H9 (cell line): ENCODE data around the gene IGF2BP2. TPM values are rescaled to one million over a fixed set of nuclear protein-coding genes. Genes with fewer than 3 reads are reported as not detected.

ENCODE experiments used
- DNase-seq: peaks from one replicate; pipeline ENCODE4 v3.0.0-alpha.2; 2017
- H2AFZ ChIP-seq: one replicate; pipeline ENCODE4 v1.6.1; 2013; ENCODE audit warnings: mild to moderate bottlenecking, low read length, control low read depth, moderate library complexity
- H2AK5ac ChIP-seq: 2 replicates; pipeline ENCODE4 v1.6.1; 2013; ENCODE audit warnings: low read length, control low read depth, mixed read lengths; ENCODE audit not compliant: insufficient read length
- H2BK120ac ChIP-seq: one replicate; pipeline ENCODE4 v1.6.1; 2013; ENCODE audit warnings: low read depth, mild to moderate bottlenecking, low read length, control low read depth, inconsistent platforms; ENCODE audit not compliant: poor library complexity, severe bottlenecking
- H2BK12ac ChIP-seq: 2 replicates; pipeline ENCODE4 v1.6.1; 2013; ENCODE audit warnings: low read length, control low read depth, mixed read lengths, low read depth; ENCODE audit not compliant: insufficient read length
- H2BK15ac ChIP-seq: 2 replicates; pipeline ENCODE4 v1.6.1; 2013; ENCODE audit warnings: low read depth, low read length, control low read depth
- H2BK20ac ChIP-seq: one replicate; pipeline ENCODE4 v1.6.1; 2013; ENCODE audit warnings: low read depth, mild to moderate bottlenecking, low read length, control low read depth, inconsistent platforms; ENCODE audit not compliant: poor library complexity, severe bottlenecking
- H2BK5ac ChIP-seq: 2 replicates; pipeline ENCODE4 v1.6.1; 2013; ENCODE audit warnings: low read length, control low read depth, mixed read lengths; ENCODE audit not compliant: insufficient read length
- H3K14ac ChIP-seq: 2 replicates; pipeline ENCODE4 v1.6.1; 2013; ENCODE audit warnings: low read length, control low read depth; ENCODE audit not compliant: insufficient read depth
- H3K18ac ChIP-seq: 2 replicates; pipeline ENCODE4 v1.6.1; 2013; ENCODE audit warnings: low read depth, mild to moderate bottlenecking, mixed read lengths, low read length, control low read depth; ENCODE audit not compliant: insufficient read length
- H3K23ac ChIP-seq: 2 replicates; pipeline ENCODE4 v1.6.1; 2013; ENCODE audit warnings: low read length, control low read depth, mixed read lengths, low read depth; ENCODE audit not compliant: insufficient read length
- H3K23me2 ChIP-seq: 2 replicates; pipeline ENCODE4 v1.6.1; 2013; ENCODE audit warnings: low read depth, mild to moderate bottlenecking, mixed read lengths, low read length, control low read depth; ENCODE audit not compliant: insufficient read length, poor library complexity, severe bottlenecking
- H3K27ac ChIP-seq: 2 replicates; pipeline ENCODE4 v1.5.1; 2013; ENCODE audit warnings: low read length, control low read depth, mixed read lengths, low read depth; ENCODE audit not compliant: insufficient read length
- H3K27me3 ChIP-seq: 2 replicates; pipeline ENCODE4 v1.6.1; 2013; ENCODE audit warnings: low read length, control low read depth, inconsistent platforms; ENCODE audit not compliant: insufficient read depth
- H3K4ac ChIP-seq: 2 replicates; pipeline ENCODE4 v1.6.1; 2013; ENCODE audit warnings: low read depth, mild to moderate bottlenecking, control low read depth, inconsistent platforms, low read length, moderate library complexity
- H3K4me1 ChIP-seq: 2 replicates; pipeline ENCODE4 v1.6.1; 2013; ENCODE audit warnings: low read length, control low read depth, inconsistent platforms; ENCODE audit not compliant: insufficient read depth
- H3K4me2 ChIP-seq: 2 replicates; pipeline ENCODE4 v1.6.1; 2013; ENCODE audit warnings: low read length, control low read depth, mixed read lengths; ENCODE audit not compliant: insufficient read length, insufficient read depth
- H3K56ac ChIP-seq: 2 replicates; pipeline ENCODE4 v1.6.1; 2013; ENCODE audit warnings: low read depth, mild to moderate bottlenecking, mixed read lengths, low read length, control low read depth; ENCODE audit not compliant: insufficient read length
- H3K79me1 ChIP-seq: 2 replicates; pipeline ENCODE4 v1.6.1; 2013; ENCODE audit warnings: low read depth, mild to moderate bottlenecking, moderate library complexity, low read length, control low read depth, inconsistent platforms; ENCODE audit not compliant: insufficient read depth, poor library complexity, severe bottlenecking
- H3K79me2 ChIP-seq: 2 replicates; pipeline ENCODE4 v1.6.1; 2013; ENCODE audit warnings: low read length, control low read depth, inconsistent platforms; ENCODE audit not compliant: insufficient read depth
- H3K9ac ChIP-seq: 2 replicates; pipeline ENCODE4 v1.6.1; 2013; ENCODE audit warnings: low read length, control low read depth, mixed read lengths; ENCODE audit not compliant: insufficient read length; ENCODE audit errors: extremely low read depth
- H3K9me3 ChIP-seq: one replicate; pipeline ENCODE4 v1.6.1; 2013; ENCODE audit warnings: low read depth, low read length, inconsistent platforms; ENCODE audit not compliant: control insufficient read depth
- H3T11ph ChIP-seq: one replicate; pipeline ENCODE4 v1.6.1; 2013; ENCODE audit warnings: mild to moderate bottlenecking, low read length, control low read depth, inconsistent platforms
- H4K20me1 ChIP-seq: one replicate; pipeline ENCODE4 v1.6.1; 2013; ENCODE audit not compliant: control insufficient read depth, insufficient read length, insufficient read depth
- H4K5ac ChIP-seq: 2 replicates; pipeline ENCODE4 v1.6.1; 2013; ENCODE audit warnings: low read depth, mild to moderate bottlenecking, mixed read lengths, low read length, control low read depth; ENCODE audit not compliant: insufficient read length
- H4K8ac ChIP-seq: replicated peaks from 2 replicates; pipeline ENCODE4 v1.6.1; 2013; ENCODE audit warnings: low read length, control low read depth, mixed read lengths, low read depth; ENCODE audit not compliant: insufficient read length
- H4K91ac ChIP-seq: 2 replicates; pipeline ENCODE4 v1.6.1; 2013; ENCODE audit warnings: low read depth, mild to moderate bottlenecking, moderate library complexity, mixed read lengths, low read length, control low read depth; ENCODE audit not compliant: insufficient read length
- H3K27ac Mint-ChIP-seq, 3 experiments: 2 replicates in 2 of 3; 3 replicates in 1 of 3; pipeline ENCODE4 v1.8.0; 2020 to 2021; ENCODE audit warnings: mixed read lengths in 3 of 3, mild to moderate bottlenecking in 1 of 3, moderate library complexity in 1 of 3
- H3K27me3 Mint-ChIP-seq: 2 replicates; pipeline ENCODE4 v1.8.0; 2021; ENCODE audit warnings: low read depth, mild to moderate bottlenecking, moderate library complexity, mixed read lengths
- H3K36me3 Mint-ChIP-seq, 3 experiments: 2 replicates in 2 of 3; 3 replicates in 1 of 3; pipeline ENCODE4 v1.8.0; 2020 to 2021; ENCODE audit warnings: low read depth in 3 of 3, mixed read lengths in 3 of 3; ENCODE audit not compliant: insufficient read depth in 1 of 3
- H3K4me1 Mint-ChIP-seq, 2 experiments: 2 replicates each; pipeline ENCODE4 v1.8.0; 2020; ENCODE audit warnings: mixed read lengths in 2 of 2
- H3K4me3 Mint-ChIP-seq, 2 experiments: 2 replicates in 1 of 2; 3 replicates in 1 of 2; pipeline ENCODE4 v1.8.0; 2020 to 2021; ENCODE audit warnings: mild to moderate bottlenecking in 2 of 2, mixed read lengths in 2 of 2, moderate library complexity in 1 of 2
- H3K9me3 Mint-ChIP-seq, 2 experiments: 2 replicates in 1 of 2; 3 replicates in 1 of 2; pipeline ENCODE4 v1.8.0; 2020; ENCODE audit warnings: mild to moderate bottlenecking in 2 of 2, mixed read lengths in 2 of 2, moderate library complexity in 1 of 2
- WGBS: extraction: QIAGEN DNeasy Blood & Tissue Kit; methylation state at CpG from one replicate; pipeline ENCODE4 v1.1.7; 2013; ENCODE audit warnings: missing lambda C conversion rate, low lambda C conversion rate, mixed read lengths; ENCODE audit not compliant: insufficient read length; ENCODE audit errors: extremely low coverage; 5-methylcytosine and 5-hydroxymethylcytosine counted together
- total RNA-seq: library from RNA; stranded (reverse); gene quantifications from 2 replicates; pipeline ENCODE4 v1.2.1, GENCODE V29; 2021
- TF ChIP-seq, protein P1 (sequence below): fragments of 200-600 bp; sonication (generic); conservative IDR thresholded peaks from 3 replicates; pipeline ENCODE4 v1.8.0; 2021; ENCODE audit warnings: antibody characterized with exemption, mild to moderate bottlenecking

The IGF2BP2 gene
- total RNA-seq, 1 experiment from 2014 or later = 130 TPM

GRCh38 chr3:185629554-185630181 is 195.2 kb downstream of the IGF2BP2 start:
- H2BK20ac ChIP-seq = no peak overlapping the region
- no peak overlapping the region for H3K9ac ChIP-seq
- H3K4me1 ChIP-seq = no peaks in the 10 kb centered on the region
- no peaks in the 10 kb centered on the region for H3K79me1 ChIP-seq
- Mint-ChIP-seq H3K9me3 (no peaks in the 10 kb centered on the region; a peak in 1 of 5 replicates), H3K4me1 (no peaks in the 10 kb centered on the region), H3K4me3 (no peak overlapping the region), H3K36me3 (peaks cover 34 to 69% (median 59%) of the 10 kb centered on the region in 3 experiments), H3K27me3 (no peaks in the 10 kb centered on the region), H3K27ac (no peak overlapping the region; a peak in 1 of 7 replicates)
- no peak overlapping the region for H2AFZ ChIP-seq
- H2BK5ac ChIP-seq = no peak overlapping the region
- TF ChIP-seq, protein P1, sequence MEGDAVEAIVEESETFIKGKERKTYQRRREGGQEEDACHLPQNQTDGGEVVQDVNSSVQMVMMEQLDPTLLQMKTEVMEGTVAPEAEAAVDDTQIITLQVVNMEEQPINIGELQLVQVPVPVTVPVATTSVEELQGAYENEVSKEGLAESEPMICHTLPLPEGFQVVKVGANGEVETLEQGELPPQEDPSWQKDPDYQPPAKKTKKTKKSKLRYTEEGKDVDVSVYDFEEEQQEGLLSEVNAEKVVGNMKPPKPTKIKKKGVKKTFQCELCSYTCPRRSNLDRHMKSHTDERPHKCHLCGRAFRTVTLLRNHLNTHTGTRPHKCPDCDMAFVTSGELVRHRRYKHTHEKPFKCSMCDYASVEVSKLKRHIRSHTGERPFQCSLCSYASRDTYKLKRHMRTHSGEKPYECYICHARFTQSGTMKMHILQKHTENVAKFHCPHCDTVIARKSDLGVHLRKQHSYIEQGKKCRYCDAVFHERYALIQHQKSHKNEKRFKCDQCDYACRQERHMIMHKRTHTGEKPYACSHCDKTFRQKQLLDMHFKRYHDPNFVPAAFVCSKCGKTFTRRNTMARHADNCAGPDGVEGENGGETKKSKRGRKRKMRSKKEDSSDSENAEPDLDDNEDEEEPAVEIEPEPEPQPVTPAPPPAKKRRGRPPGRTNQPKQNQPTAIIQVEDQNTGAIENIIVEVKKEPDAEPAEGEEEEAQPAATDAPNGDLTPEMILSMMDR = no peak
- no peak overlapping the region for H3K23ac ChIP-seq
- H4K8ac ChIP-seq = no peak overlapping the region
- H3K4me2 ChIP-seq = no peak overlapping the region
- no peak overlapping the region for H2BK15ac ChIP-seq
- H3K27me3 ChIP-seq = no peaks in the 10 kb centered on the region
- no peak for DNase-seq
- no peak overlapping the region for H3K4ac ChIP-seq
- no peak overlapping the region for H2BK12ac ChIP-seq
- H3K18ac ChIP-seq = no peak overlapping the region
- no peak overlapping the region for H3K14ac ChIP-seq
- H3K79me2 ChIP-seq = no peaks in the 10 kb centered on the region
- no peaks in the 10 kb centered on the region for H3K9me3 ChIP-seq
- no peaks in the 10 kb centered on the region for H4K20me1 ChIP-seq
- H2BK120ac ChIP-seq = no peak overlapping the region
- no peak overlapping the region for H4K91ac ChIP-seq
- H3K56ac ChIP-seq = no peak overlapping the region
- H3T11ph ChIP-seq = no peak overlapping the region
- H4K5ac ChIP-seq = no peak overlapping the region
- H2AK5ac ChIP-seq = no peak overlapping the region
- no CpG with 5 or more reads among the region's 4 CpGs for WGBS
- no peaks in the 10 kb centered on the region for H3K23me2 ChIP-seq
- no peak overlapping the region for H3K27ac ChIP-seq
